ENCODE measurements around the gene TUBA1B.
A peak's percentile ranks its signal among the peaks of the same experiment; 100 is the strongest.

TUBA1B gene

GRCh38 chr12:49126852-49127763, 4.1 kb downstream of the TUBA1B start:
- DNase-seq = peak; percentile 34

DNA sequence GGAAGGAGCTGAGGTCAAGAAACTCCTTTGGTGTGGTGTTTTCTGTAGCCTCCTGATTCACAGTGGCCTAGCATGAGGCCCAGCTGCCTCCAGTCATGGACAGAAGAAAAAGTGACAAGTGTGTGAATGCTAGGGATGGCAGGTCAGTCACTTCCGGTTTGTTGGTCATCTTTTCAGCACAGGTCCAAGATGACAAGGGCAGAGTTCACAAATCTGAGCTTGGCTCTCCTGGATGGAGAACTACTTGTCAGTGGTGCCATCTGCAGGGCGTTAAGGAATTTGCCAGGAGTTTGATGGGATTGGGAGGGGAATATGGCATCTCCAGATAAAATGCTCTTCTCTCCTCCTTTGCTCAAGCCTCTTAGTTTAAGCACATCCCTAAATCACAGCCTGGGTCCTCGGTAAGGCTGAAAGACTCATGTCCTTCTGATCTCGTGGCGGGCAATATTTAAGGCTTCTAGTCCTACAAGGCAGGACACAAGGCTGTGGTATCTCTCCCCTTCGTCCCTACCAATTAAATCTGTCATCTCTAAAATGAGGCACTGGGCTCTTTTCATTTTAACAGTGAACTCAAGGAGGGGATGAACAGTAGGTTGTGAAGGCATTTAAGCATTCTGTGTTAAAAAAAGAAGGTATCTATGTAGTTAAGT, 10.0 kb downstream of the TUBA1B start:
- DNase-seq = no peak

DNA sequence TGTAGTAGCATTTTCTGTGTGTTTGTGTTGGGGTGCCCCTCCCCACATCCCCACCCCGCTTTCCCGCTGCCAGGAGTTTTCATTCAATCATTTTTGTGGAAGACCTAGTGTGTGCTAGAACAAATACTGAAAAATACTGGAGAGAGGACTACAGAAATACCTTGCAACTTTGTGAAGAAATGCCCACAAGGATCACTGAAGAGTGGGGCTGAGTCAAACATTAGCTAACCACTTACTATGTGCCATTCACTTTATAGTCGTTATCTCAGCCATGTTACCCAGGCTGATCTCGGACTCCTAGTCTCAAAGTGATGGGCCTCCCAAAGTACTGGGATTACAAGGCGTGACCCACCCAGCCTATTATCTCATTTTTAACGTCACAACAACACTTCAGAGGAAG, 20.0 kb downstream of the TUBA1B start:
- DNase-seq = no peak

DNA sequence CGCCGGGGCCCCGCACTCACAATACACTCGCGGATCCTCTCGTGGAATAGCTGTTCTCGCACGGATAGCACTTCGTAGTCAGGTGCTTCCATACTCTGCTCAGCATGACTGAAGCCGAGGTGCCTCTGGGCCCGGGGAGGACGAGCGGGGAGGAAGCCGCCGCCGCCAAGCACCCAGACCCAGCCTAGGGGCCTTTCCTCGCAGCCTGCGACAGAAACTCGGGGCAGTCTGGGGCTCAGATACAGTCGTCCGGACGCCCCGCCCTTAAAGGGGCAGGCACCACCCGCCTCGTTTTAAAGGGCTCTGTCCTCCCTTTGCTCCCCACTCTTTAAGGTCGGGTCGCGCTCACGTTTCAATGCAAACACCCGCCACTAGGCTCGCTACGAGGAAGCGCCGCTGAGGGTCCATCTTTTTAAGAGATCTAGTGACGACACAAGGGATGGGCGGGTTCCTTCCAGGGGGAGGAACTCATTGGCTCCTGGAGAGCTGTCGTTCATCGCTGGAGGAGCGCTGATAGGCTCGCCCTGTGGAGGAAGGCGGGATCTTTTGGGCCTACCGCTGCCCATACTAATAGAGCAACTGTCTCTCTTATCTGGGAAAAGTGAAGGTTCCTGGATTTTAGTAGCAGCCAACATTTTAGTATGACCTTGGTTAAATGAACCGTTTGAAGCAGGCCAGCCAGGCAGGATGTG, 20.6 kb downstream of the TUBA1B start, which contains the start of gene LMBR1L:
LMBR1L (minus strand) TSS at position 384 of the 692 bp plus-strand sequence; CDS start at position 92, 292 bp downstream.
- peak; percentile 97 for DNase-seq

GRCh38 chr12:49109641-49110463, 21.3 kb downstream of the TUBA1B start:
- no peak for DNase-seq

DNA sequence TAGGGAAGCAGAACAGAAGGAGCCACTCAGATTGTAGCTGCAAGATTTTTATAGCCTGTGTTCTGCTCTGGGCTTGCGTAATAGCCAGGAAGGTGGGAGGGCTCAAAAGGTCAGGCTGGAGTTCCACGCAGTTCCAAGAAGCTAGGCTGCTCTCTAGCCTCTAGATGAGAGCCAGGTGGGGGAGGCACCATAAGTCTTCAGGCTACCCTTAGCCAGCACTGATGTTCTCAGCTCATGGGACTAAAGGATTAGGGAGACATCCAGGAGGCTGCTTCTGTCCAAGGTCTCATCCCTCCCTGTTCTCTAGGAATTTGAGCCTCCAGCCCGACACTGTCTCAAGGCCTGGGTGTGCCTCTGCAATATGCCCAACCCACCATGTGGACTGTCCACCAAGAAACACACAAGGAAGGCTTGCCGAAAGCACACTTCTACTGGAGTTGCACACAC, 22.2 kb downstream of the TUBA1B start:
- no peak for DNase-seq

GRCh38 chr12:49105504-49106084, 25.6 kb downstream of the TUBA1B start:
- DNase-seq = no peak

- no peak for DNase-seq
Observed at GRCh38 chr12:49104822-49105221, 26.4 kb downstream of the TUBA1B start.

GRCh38 chr12:49100380-49100779, 30.8 kb downstream of the TUBA1B start:
- DNase-seq = no peak

DNA sequence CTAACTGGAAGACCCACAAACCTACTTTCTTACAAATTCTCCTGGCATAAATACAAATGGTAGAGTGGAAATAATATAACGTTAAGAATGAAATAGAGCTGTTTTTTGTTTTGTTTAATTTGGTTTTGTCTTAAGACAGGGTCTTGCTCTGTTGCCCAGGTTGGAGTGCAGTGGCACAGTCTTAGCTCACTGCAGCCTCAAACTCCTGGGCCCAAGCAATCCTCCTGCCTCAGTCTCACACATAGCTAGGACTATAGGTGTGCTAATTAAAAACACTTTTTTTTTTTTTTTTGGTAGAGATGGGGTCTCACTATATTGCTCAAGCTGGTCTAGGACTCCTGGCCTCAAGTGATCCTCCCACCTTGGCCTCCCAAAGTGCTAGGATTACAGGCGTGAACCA, 32.5 kb downstream of the TUBA1B start:
- DNase-seq = no peak

DNA sequence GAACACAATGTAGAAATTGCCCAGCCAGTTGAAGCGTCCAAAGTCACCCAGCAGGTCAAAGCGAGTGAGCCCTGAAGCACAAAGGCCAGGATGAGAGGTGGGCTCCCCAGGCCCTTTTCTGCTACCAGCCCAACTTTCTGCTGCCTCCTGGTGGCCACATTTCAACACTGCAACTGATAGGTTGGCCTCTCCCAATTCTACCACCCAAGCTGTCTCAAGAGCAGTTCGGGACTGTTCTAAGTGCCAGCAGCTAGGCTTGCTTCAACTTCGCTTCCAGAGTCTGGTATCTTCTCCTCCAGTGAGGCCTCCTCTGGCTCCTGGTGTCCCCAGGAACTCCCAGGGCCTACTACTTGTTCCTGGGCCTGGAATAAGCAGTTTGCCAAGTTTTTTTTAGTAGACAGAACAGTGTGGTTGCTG, 33.2 kb downstream of the TUBA1B start:
- peak; percentile 74 for DNase-seq

- DNase-seq = no peak
Observed at GRCh38 chr12:49097381-49097780, 33.8 kb downstream of the TUBA1B start.

GRCh38 chr12:49094975-49095365, 36.2 kb downstream of the TUBA1B start:
- DNase-seq = no peak

DNA sequence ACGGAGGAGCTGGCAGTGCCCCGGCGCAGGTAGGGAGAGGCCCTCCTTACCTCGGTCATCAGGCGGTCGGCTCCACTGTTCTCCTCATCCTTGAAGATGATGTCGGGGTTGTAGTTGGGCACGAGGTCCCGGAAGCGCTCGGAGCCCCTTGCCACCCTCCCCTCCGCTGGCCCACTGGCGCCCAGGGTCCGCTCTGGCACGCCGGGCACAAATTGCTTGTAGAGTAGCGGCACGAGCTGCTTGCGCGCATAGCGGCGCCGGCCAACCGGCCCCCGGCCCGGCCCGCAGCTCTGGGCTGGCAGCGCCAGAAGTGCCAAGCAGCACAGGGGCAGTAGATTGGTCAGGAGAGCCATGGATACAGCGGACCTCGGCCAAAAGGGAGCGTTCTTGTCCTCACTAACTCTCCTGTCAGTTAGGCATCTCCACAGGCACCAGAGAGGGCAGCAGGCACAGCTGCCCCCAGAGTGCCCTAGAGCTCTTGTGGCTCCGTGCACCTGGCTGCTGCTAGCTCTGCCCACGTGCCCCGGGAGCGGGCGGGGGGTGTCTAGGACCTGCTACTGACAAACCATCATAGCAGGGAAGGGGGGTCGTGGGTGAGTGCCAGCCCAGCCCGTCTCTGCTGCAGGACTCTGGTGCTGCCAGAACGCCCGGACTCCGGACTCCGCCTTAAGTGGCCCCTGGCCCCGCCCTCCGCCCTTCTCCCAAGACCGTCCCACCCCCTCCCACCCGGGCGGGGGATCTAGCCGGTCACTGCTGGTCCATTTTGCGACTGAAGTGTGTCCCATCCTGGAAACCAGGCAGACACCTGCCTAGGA, 36.8 kb downstream of the TUBA1B start, which contains the start of gene DHH:
DHH (minus strand) TSS at position 642 of the 815 bp plus-strand sequence; CDS start at position 353, 289 bp downstream.
- DNase-seq = no peak

DNA sequence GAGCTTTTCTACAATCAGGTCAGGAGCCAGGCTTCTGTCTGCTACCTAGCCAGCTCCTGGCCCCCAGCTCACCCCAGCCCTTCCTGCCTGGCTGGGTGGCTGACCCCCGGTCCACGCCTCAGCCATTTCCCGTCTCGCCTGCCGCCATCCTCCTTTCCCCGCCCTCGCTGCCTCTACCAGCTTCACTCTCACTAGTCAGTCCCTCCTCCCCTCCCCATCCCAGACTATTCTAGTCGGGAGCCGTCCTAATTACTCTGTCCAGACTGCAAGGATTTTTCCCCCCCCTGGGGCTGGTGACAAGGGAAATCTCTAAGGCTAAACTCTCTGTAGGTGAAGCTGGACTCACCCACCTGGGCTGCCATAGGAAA, 37.4 kb downstream of the TUBA1B start:
- no peak for DNase-seq

- DNase-seq = no peak
Observed at GRCh38 chr12:49092816-49093406, 38.3 kb downstream of the TUBA1B start.

- peak; percentile 71 for DNase-seq
Observed at GRCh38 chr12:49092086-49092815, 38.9 kb downstream of the TUBA1B start.

DNA sequence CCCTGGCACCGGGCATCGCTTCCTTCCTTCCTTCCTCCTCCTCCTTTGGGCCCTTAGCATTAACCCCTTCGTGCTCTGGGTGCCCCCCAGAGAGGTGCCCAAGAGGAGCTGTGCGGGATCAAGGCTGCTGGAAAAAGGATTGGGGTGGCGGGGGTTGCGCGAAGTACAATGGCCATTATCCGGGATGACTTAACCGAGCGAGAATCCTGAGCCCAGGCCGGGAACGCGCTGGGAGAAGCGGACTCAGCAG, 39.4 kb downstream of the TUBA1B start:
- DNase-seq = no peak

DNA sequence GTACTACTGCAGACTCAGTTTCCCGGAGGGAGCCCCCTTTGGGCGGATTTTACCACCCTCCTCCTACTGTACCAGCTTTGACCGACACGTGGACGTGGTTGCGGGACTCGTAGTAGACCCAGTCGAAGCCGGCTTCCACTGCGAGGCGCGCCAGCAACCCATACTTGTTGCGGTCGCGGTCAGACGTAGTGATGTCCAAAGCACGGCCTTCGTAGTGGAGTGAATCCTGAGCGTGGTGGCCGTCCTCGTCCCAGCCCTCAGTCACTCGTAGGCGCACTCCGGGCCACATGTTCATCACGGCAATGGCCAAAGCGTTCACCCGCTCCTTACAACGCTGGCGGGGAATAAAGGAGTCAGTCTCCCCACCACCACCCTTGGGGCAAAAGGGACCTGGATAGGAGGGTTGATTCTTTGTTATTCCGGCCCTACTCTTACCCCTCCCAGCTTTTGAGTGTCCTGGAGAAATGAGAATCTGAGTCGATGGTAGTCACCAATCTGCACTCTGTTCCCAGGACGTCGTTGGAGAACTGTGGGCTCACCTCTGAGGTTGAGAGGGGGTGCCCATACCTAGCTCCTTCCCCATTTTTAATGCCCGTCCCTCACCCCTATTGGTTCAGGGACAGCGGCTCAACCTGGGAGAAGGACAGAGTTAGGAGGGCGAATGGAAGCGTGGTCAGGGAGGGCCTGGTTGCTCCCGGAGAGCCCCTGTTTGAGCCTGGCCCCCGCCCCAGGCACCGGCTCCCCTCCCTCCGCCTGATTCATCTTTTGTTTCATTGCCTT, 39.9 kb downstream of the TUBA1B start:
- DNase-seq = no peak
